ENCODE measurements around the gene CD36.

- TF ChIP-seq, protein P1, sequence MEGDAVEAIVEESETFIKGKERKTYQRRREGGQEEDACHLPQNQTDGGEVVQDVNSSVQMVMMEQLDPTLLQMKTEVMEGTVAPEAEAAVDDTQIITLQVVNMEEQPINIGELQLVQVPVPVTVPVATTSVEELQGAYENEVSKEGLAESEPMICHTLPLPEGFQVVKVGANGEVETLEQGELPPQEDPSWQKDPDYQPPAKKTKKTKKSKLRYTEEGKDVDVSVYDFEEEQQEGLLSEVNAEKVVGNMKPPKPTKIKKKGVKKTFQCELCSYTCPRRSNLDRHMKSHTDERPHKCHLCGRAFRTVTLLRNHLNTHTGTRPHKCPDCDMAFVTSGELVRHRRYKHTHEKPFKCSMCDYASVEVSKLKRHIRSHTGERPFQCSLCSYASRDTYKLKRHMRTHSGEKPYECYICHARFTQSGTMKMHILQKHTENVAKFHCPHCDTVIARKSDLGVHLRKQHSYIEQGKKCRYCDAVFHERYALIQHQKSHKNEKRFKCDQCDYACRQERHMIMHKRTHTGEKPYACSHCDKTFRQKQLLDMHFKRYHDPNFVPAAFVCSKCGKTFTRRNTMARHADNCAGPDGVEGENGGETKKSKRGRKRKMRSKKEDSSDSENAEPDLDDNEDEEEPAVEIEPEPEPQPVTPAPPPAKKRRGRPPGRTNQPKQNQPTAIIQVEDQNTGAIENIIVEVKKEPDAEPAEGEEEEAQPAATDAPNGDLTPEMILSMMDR (IDR thresholded peaks at IDR 0.05; ENCODE audit: low read length): no peak
- TF ChIP-seq EZH2 (optimal IDR thresholded peaks at IDR 0.05; ENCODE audit: low read depth, low read length): no peak
These were observed 34.0 kb upstream of the CD36 start for GRCh38 chr7:80604436-80604835.

All from MM.1S (cell line).